HG03520 (cell line): Measurements from ENCODE around the gene HEATR1.

Source experiments
- ATAC-seq: cut with Tn5 transposase; IDR thresholded peaks from one replicate; pipeline ENCODE4 v1.9.1; 2021; ENCODE audit warnings: mild to moderate bottlenecking, moderate library complexity; ENCODE audit not compliant: unreplicated experiment

The HEATR1 gene

GRCh38 chr1:236545621-236546169, 58.6 kb downstream of the HEATR1 start:
- no peak for ATAC-seq

- no peak for ATAC-seq
These were observed 61.1 kb downstream of the HEATR1 start for GRCh38 chr1:236543065-236543669.

- no peak for ATAC-seq
These were observed 62.6 kb downstream of the HEATR1 start for GRCh38 chr1:236541710-236542109.

GRCh38 chr1:236540813-236541465, 63.4 kb downstream of the HEATR1 start:
- ATAC-seq: no peak

GRCh38 chr1:236536540-236536939, 67.8 kb downstream of the HEATR1 start:
- no peak for ATAC-seq

GRCh38 chr1:236535662-236536161, 68.6 kb downstream of the HEATR1 start:
- ATAC-seq: no peak

GRCh38 chr1:236535190-236535589, 69.1 kb downstream of the HEATR1 start:
- ATAC-seq: no peak

- ATAC-seq: no peak
These were observed 70.1 kb downstream of the HEATR1 start for GRCh38 chr1:236534151-236534651.

- ATAC-seq: no peak
These were observed 71.5 kb downstream of the HEATR1 start for GRCh38 chr1:236532850-236533249.

- no peak for ATAC-seq
These were observed 73.4 kb downstream of the HEATR1 start for GRCh38 chr1:236530959-236531358.

- no peak for ATAC-seq
These were observed 74.0 kb downstream of the HEATR1 start for GRCh38 chr1:236530286-236530685.

GRCh38 chr1:236526079-236526478, 78.2 kb downstream of the HEATR1 start:
- ATAC-seq: no peak

- ATAC-seq: peak; percentile 7
These were observed 79.5 kb downstream of the HEATR1 start for GRCh38 chr1:236524895-236525184.

- ATAC-seq: peak; percentile 89
These were observed 80.0 kb downstream of the HEATR1 start for GRCh38 chr1:236524142-236524894.

- peak; percentile 46 for ATAC-seq
These were observed 80.6 kb downstream of the HEATR1 start, which contains the start of gene LGALS8 for GRCh38 chr1:236523704-236524141. Gene LGALS8, plus strand, starts transcription at chr1:236523982. Its CDS starts 2,089 bp downstream, at chr1:236526071.

- ATAC-seq: no peak
These were observed 81.2 kb downstream of the HEATR1 start for GRCh38 chr1:236522937-236523703.

GRCh38 chr1:236520445-236521005, 83.8 kb downstream of the HEATR1 start:
- ATAC-seq: no peak

GRCh38 chr1:236518322-236518721, 86.0 kb downstream of the HEATR1 start:
- no peak for ATAC-seq

GRCh38 chr1:236516929-236517704, 87.2 kb downstream of the HEATR1 start:
- ATAC-seq: no peak
